K562 (cell line): Measurements from ENCODE around the gene REEP6. TPM values are rescaled to one million over a fixed set of nuclear protein-coding genes. Genes with fewer than 3 reads are reported as not detected.
A peak's percentile ranks its signal among the peaks of the same experiment; 100 is the strongest.

Experiments used
- FOXP1 ChIP-seq: sonication (generic); formaldehyde crosslinking; IDR thresholded peaks from 2 replicates; pipeline ENCODE4 v1.8.0; 2022; ENCODE audit warnings: mild to moderate bottlenecking, missing genetic modification reagents
- HES1 ChIP-seq: fragments of 450-650 bp; IDR thresholded peaks from 2 replicates; pipeline ENCODE4 v1.6.1; 2016; ENCODE audit warnings: low read depth, mild to moderate bottlenecking, moderate library complexity
- HOXB6 ChIP-seq: fragments of 250-450 bp; sonication (Bioruptor Pico); IDR thresholded peaks from 2 replicates; pipeline ENCODE4 v1.5.1; 2022; ENCODE audit warnings: mild to moderate bottlenecking, borderline replicate concordance
- MGA ChIP-seq: fragments of 450-650 bp; IDR thresholded peaks from 2 replicates; pipeline ENCODE4 v1.6.1; 2016; ENCODE audit warnings: mild to moderate bottlenecking, moderate library complexity
- MYC ChIP-seq, 2 experiments: fragments of 250-450 bp in 1 of 2; sonication (Bioruptor Pico) in 1 of 2; IDR thresholded peaks; 2 replicates each; pipeline versions ENCODE4 v1.5.1 to v1.6.1; 2012 to 2021; ENCODE audit warnings: low read depth in 2 of 2, borderline replicate concordance in 1 of 2, improper control_type of control experiment in 1 of 2, low read length in 1 of 2, mild to moderate bottlenecking in 1 of 2, moderate library complexity in 1 of 2
- polyA plus RNA-seq, 8 experiments: library from polyadenylated mRNA; depleted of rRNA in 4 of 8; stranded (reverse) in 5 of 8; unstranded in 3 of 8; fragments of >200 nt; fragmentation: Nextera tagmentation in 2 of 8; fragmentation: Illumina TruSeq in 1 of 8; extraction: Ambion mirVana in 2 of 8; extraction: Trizol in 1 of 8; gene quantifications; 2 replicates each; pipeline versions ENCODE4 v1.2.1 to v1.2.3, GENCODE V29; 2011 to 2014; ENCODE audit warnings: inconsistent platforms in 1 of 8, missing spikeins in 1 of 8
- total RNA-seq, 7 experiments: library from RNA; depleted of rRNA in 6 of 7; stranded (reverse); fragments of >200 nt in 6 of 7; fragmentation: Illumina TruSeq in 2 of 7; extraction: Trizol in 2 of 7; gene quantifications; 2 replicates each; pipeline versions ENCODE4 v1.2.1 to v1.2.3, GENCODE V29; 2011 to 2021; ENCODE audit warnings: low replicate concordance in 1 of 7

The REEP6 gene
- total and polyA plus RNA-seq, 9 of the 15 experiments (the other 6 are each of a cell fraction or from before 2014, with no cell fraction given) = 1.2 to 64.2 (median 12.7) TPM

- TF ChIP-seq MGA = peak; percentile 97
- TF ChIP-seq MYC (IDR thresholded peaks at IDR 0.05; ENCODE audit: low read depth, low read length) = peak; percentile 78
- TF ChIP-seq MYC (CRISPR knock-in tag; IDR thresholded peaks at IDR 0.05; ENCODE audit: borderline replicate concordance, low read depth) = no peak
- TF ChIP-seq FOXP1 = peak; percentile 75; the same call in 1 of the 2 replicates
- TF ChIP-seq HES1 = no peak
- TF ChIP-seq HOXB6 = no peak
Observed at GRCh38 chr19:1507763-1508506, 17.0 kb downstream of the REEP6 start (continued).
